PC-3 (cell line): Measurements from ENCODE around the gene TMEM167B. TPM values are rescaled to one million over a fixed set of nuclear protein-coding genes. Genes with fewer than 3 reads are reported as not detected.

ENCODE experiments used
- ATAC-seq: fragments of 200-7000 bp; cut with Tn5 transposase; 2 replicates; pipeline ENCODE4 v1.9.1; 2020; ENCODE audit warnings: mild to moderate bottlenecking, moderate library complexity
- BruUV-seq: library from RNA; stranded (reverse); fragments of 400-500 nt; replicated peaks from 2 replicates; lab custom pipeline; 2021; lab: Mats Ljungman, UMichigan
- CTCF ChIA-PET: fragments of 300-600 bp; sonication (Branson Sonifier 250); formaldehyde crosslinking; loops from one replicate; lab custom pipeline; 2022; ENCODE audit warnings: antibody characterized with exemption; lab: Charles Lee
- POLR2A ChIA-PET: fragments of 300-600 bp; sonication (Branson Sonifier 250); formaldehyde crosslinking; loops from one replicate; lab custom pipeline; 2022; ENCODE audit warnings: antibody characterized with exemption; ENCODE audit not compliant: unreplicated experiment; lab: Charles Lee
- DNase-seq: peaks from one replicate; pipeline ENCODE4 v3.0.0-alpha.2; 2015
- H2AFZ ChIP-seq: fragments of 300-600 bp; sonication (generic); 2 replicates; pipeline ENCODE4 v1.6.0; 2016; ENCODE audit warnings: antibody characterized with exemption, low read length
- H3F3A ChIP-seq: fragments of 300-600 bp; sonication (generic); one replicate; pipeline ENCODE4 v1.6.0; 2017; ENCODE audit warnings: antibody characterized with exemption, low read length, control low read depth, mild to moderate bottlenecking; ENCODE audit not compliant: unreplicated experiment
- H3K27ac ChIP-seq: fragments of 300-600 bp; sonication (generic); 2 replicates; pipeline ENCODE4 v1.5.1; 2016; ENCODE audit warnings: mild to moderate bottlenecking, low read length
- H3K27me3 ChIP-seq: fragments of 300-600 bp; sonication (generic); 2 replicates; pipeline ENCODE4 v1.6.1; 2016; ENCODE audit warnings: low read length, mixed read lengths
- H3K36me3 ChIP-seq: fragments of 300-600 bp; sonication (generic); 2 replicates; pipeline ENCODE4 v1.6.1; 2016; ENCODE audit warnings: low read depth, mixed run types, low read length, mixed read lengths
- H3K4me1 ChIP-seq: fragments of 300-600 bp; sonication (generic); 2 replicates; pipeline ENCODE4 v1.5.1; 2016; ENCODE audit warnings: low read length; ENCODE audit not compliant: insufficient read depth
- H3K4me2 ChIP-seq: fragments of 300-600 bp; sonication (generic); 2 replicates; pipeline ENCODE4 v1.6.0; 2016; ENCODE audit warnings: low read length
- H3K4me3 ChIP-seq: fragments of 300-600 bp; sonication (generic); 2 replicates; pipeline ENCODE4 v1.5.1; 2016; ENCODE audit warnings: mild to moderate bottlenecking, low read length, mixed read lengths
- H3K79me2 ChIP-seq: fragments of 300-600 bp; sonication (generic); 2 replicates; pipeline ENCODE4 v1.6.1; 2017; ENCODE audit warnings: low read length, mixed read lengths
- H3K9ac ChIP-seq: fragments of 300-600 bp; sonication (generic); 2 replicates; pipeline ENCODE4 v1.6.0; 2016; ENCODE audit warnings: mild to moderate bottlenecking, low read length
- H3K9me2 ChIP-seq: fragments of 300-600 bp; sonication (generic); replicated peaks from 2 replicates; pipeline ENCODE4 v1.6.1; 2016; ENCODE audit warnings: mixed run types, low read length, mixed read lengths
- H3K9me3 ChIP-seq: fragments of 300-600 bp; sonication (generic); 2 replicates; pipeline ENCODE4 v1.6.1; 2016; ENCODE audit warnings: low read length, mixed read lengths
- H4K20me1 ChIP-seq: fragments of 300-600 bp; sonication (generic); 2 replicates; pipeline ENCODE4 v1.6.1; 2016; ENCODE audit warnings: low read length, mixed read lengths
- EZH2 ChIP-seq: fragments of 300-600 bp; sonication (generic); IDR thresholded peaks from one replicate; pipeline ENCODE4 v1.6.1; 2017; ENCODE audit warnings: antibody characterized with exemption, mild to moderate bottlenecking, low read length; ENCODE audit not compliant: unreplicated experiment
- EZH2phosphoT487 ChIP-seq: fragments of 300-600 bp; sonication (generic); IDR thresholded peaks from 2 replicates; pipeline ENCODE4 v1.6.1; 2018; ENCODE audit warnings: mild to moderate bottlenecking, antibody characterized with exemption, low read length, borderline replicate concordance
- intact Hi-C: fragments of 100-400 bp; cut with micrococcal nuclease; formaldehyde crosslinking; loops from 2 replicates; pipeline ENCODE4 v1.9.0; 2023
- total RNA-seq: library from RNA; depleted of rRNA; stranded (reverse); fragments of >200 nt; gene quantifications from 2 replicates; pipeline ENCODE4 v1.2.3, GENCODE V29; 2014
- TF ChIP-seq, protein P1 (sequence below): fragments of 300-600 bp; sonication (generic); conservative IDR thresholded peaks from 2 replicates; pipeline ENCODE4 v1.5.1; 2017; ENCODE audit warnings: antibody characterized with exemption, low read depth, mild to moderate bottlenecking, low read length

The TMEM167B gene
- total RNA-seq, 1 experiment from 2014 or later, result 27.7 TPM

DNA sequence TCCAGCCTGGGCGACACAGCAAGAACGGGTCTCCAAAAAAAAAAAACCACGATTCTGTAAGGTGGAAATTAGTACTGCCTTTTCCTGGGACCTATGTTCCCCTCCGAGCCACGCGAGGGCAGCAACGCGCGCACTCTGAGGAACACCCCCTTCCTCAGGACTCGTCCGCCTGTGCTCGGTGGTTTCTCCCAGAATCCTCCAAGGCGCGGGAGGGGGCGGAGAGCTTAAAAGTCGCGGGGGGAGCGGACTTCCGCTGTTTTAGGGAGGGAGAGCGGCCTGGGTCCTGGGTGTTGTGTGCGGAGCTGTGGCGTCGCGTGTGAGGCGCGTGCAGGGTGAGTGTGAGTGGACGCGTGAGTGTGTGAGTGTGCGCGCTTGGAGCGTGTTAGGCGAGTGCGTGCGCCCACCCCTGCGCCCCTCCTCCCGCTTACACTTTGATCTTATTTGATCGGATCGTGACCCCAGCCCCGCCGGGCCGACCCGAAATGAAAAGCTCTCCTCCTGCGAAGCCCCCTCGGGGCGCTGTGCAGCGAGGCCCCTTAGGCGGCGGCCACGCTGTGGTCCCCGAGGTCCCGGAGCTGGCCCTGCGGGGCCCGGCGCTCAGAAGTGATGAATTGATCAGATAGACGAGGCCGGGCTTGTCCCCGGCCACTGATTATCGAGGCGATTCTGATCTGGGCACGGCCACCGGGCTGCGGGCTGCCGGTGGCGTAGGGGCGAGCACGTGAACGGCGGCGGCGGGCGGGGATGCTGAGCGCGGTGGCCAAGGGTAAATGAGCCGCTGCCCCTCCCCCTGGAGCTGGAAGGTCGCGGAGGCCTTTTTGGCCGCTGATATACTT lies 9.6 kb downstream of the TMEM167B start:
- Histone ChIP-seq H3K4me1 (peaks cover 11% of the 10 kb centered on the region), H3K4me2 (peak overlapping the region; percentile 94), H3K36me3 (peaks cover 3% of the 10 kb centered on the region), H3K9me3 (no peaks in the 10 kb centered on the region), H3K27ac (peak overlapping the region; percentile 41; the same call in 1 of the 2 replicates), H4K20me1 (peaks cover 4% of the 10 kb centered on the region; the same call in 1 of the 2 replicates), H3K79me2 (peaks cover 33% of the 10 kb centered on the region), H3K27me3 (no peaks in the 10 kb centered on the region), H3K9me2 (no peaks in the 10 kb centered on the region), H3K9ac (peak overlapping the region; percentile 96), H2AFZ (peak overlapping the region; percentile 97), H3K4me3 (peak overlapping the region; percentile 92), H3F3A (no peaks in the 10 kb centered on the region)
- peak; percentile 97 for DNase-seq
- ATAC-seq, result peak; percentile 91
- ChIA-PET CTCF (interaction anchor here (0.7 to 1.2 kb wide), 6 partner anchors 8 to 125 kb away, joined by 3 to 8 read pairs (median 5); partner anchors contain the start of gene TAF13), POLR2A (interaction anchor here (0.6 to 1.0 kb wide), 11 partner anchors 9 to 303 kb away, joined by 3 to 10 read pairs (median 4); partner anchors contain the start of genes CLCC1 and TMEM167B)
- BruUV-seq, result TSS peak; percentile 75
- intact Hi-C loops, result loop anchor here (1.0 to 5.0 kb wide), 3 partner anchors 9 to 297 kb away; partner anchors contain the start of gene SORT1
- TF ChIP-seq, protein P1, sequence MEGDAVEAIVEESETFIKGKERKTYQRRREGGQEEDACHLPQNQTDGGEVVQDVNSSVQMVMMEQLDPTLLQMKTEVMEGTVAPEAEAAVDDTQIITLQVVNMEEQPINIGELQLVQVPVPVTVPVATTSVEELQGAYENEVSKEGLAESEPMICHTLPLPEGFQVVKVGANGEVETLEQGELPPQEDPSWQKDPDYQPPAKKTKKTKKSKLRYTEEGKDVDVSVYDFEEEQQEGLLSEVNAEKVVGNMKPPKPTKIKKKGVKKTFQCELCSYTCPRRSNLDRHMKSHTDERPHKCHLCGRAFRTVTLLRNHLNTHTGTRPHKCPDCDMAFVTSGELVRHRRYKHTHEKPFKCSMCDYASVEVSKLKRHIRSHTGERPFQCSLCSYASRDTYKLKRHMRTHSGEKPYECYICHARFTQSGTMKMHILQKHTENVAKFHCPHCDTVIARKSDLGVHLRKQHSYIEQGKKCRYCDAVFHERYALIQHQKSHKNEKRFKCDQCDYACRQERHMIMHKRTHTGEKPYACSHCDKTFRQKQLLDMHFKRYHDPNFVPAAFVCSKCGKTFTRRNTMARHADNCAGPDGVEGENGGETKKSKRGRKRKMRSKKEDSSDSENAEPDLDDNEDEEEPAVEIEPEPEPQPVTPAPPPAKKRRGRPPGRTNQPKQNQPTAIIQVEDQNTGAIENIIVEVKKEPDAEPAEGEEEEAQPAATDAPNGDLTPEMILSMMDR, result peak; percentile 85
- TF ChIP-seq EZH2phosphoT487 (peak; percentile 89), EZH2 (no peak)

DNA sequence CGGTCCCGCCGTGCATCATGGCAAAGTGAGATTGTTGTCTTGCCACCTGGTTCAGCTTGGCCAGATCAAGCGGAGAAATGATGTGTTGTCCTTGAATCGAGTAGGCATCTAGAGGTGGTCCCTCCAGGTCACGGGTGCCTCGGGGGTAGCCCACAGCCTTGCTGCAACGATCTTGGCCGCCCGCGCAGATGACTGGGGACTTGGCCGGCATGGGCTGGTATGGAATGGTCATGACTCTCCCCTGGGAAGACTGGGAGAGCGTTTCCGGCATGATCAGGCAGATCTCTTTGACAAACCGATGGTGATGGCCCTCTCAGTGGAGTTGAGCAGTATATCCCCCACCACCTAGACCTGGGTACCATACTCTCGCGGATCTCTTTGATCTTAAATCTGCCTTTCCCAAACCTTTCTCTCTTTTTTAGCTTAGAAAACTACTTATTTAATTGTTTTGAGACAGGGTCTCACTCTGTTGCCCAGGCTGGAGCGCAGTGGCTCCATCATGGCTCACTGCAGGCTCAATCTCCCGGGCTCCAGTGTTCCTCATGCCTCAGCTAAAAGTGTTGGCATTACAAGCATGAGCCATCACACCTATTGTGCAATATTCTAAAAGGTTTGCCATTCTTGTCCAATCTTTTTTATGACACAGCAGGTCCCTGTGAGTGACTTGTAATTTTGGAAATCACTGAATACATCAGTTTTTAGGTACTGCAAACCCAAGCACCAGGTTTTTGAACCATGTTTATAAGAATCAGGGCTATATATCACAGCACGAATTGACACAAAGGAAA lies 14.0 kb downstream of the TMEM167B start:
- Histone ChIP-seq H3K27ac (no peak overlapping the region), H3K9me3 (no peaks in the 10 kb centered on the region), H3K4me3 (no peak overlapping the region), H3K36me3 (peaks cover 2% of the 10 kb centered on the region), H3K27me3 (no peaks in the 10 kb centered on the region), H3K79me2 (peaks cover 23% of the 10 kb centered on the region), H4K20me1 (peaks cover 4% of the 10 kb centered on the region; the same call in 1 of the 2 replicates), H3K4me1 (no peaks in the 10 kb centered on the region), H3K4me2 (no peak overlapping the region), H3K9ac (no peak overlapping the region), H3F3A (no peaks in the 10 kb centered on the region), H3K9me2 (no peaks in the 10 kb centered on the region), H2AFZ (no peak overlapping the region)
- intact Hi-C loops, result no loop called here
- POLR2A ChIA-PET, result interaction anchor here (1.0 kb wide), 1 partner anchor 65 kb away, joined by 4 read pairs; no protein-coding TSS in a partner anchor
- no peak for ATAC-seq
- no peak for DNase-seq
- no TSS peak for BruUV-seq
- CTCF ChIA-PET, result no interaction called here
- TF ChIP-seq EZH2phosphoT487 (no peak), EZH2 (no peak)
- TF ChIP-seq, protein P1, result no peak
